Stimulated activated naive CD8-positive, alpha-beta T cell treated with anti-CD3 and anti-CD28 coated beads, Interleukin-15, Interleukin-2, amounts not matched to agents 100 U/mL and 50 U/mL, for 24 hours (primary cell): ENCODE measurements around the gene WDFY2.

ENCODE experiments used
- ATAC-seq: fragments of 150-1000 bp; cut with Tn5 transposase; one replicate; pipeline ENCODE4 v1.10.0; 2021
- DNase-seq: peaks from one replicate; pipeline ENCODE4 v3.0.0; 2021

The WDFY2 gene

DNA sequence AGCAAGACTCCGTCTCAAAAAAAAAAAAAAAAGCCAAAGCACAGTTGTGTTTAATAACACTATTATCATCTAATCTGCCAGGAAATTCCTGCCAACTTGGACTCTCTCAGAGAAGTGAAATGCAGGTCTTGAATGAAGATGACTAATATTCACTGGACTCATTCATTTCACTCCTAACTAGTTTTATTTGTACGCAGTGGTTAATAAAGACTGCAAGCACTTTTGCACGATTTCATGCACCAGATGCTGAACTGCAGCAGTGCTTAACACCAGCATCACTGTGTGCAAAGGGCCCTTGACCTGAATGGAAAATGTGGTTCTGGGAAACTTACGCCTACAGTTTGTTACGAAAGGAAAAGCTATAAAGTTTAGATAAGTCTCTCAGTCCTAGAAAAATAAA is 156.4 kb downstream of the WDFY2 start:
- ATAC-seq (no peak), DNase-seq (no peak)

DNA sequence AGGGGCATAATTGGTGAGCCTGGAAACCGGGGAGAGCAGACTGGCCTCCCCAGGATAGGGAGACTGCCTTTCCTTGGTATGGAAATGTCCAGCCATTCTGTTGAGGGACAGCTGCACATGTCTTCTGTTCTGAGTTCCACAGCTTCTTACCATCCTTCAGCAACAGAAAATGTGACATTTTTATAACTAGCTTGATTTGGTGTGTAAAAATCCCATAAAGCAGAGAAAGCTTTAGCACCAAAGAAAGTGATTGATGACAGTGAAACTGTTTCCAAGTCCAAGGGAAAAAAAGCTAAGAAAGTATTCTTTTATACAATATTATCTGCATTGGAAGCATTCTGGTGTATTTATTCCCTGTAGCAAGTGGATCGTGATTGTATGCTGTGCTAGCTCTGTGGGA is 157.8 kb downstream of the WDFY2 start:
- DNase-seq (no peak), ATAC-seq (no peak)

DNA sequence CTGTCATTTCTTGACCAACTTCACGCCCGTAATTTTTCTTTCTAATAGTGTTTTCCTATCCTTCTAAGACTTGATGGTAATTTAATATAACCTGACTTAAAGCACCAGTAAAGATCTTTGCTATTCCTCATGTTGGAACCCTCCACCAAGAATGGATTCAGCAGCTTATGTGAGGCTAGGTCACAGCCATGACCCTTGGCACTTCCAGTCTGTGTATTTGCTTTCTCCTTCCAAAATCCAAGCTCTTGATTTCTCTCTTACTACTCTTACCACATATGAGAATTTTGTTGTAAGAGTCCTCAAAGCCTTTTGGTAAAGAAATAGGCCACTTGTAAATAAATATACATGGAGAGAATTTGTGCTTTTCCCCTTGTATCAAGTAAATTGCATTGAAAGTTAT is 158.3 kb downstream of the WDFY2 start:
- DNase-seq (no peak), ATAC-seq (no peak)

DNA sequence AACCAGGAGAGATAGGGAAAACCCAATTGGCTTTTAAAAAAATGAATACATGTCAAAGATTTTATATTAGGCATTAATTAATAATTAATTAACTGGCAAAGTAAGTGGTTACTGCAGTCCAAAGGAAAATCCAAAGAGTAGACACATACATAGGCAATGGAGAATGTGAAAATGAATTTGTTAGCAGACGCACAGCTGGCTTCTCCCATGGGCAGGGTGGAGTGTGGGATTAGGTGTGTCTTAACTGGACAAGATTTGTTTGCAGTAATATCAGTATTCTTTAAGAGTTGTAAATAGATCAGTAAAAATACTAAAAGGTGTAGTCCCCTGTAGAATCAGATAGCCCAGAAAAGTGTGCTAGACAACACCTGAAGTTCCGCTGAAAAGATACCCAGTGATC is 161.0 kb downstream of the WDFY2 start:
- ATAC-seq (no peak), DNase-seq (no peak)

DNA sequence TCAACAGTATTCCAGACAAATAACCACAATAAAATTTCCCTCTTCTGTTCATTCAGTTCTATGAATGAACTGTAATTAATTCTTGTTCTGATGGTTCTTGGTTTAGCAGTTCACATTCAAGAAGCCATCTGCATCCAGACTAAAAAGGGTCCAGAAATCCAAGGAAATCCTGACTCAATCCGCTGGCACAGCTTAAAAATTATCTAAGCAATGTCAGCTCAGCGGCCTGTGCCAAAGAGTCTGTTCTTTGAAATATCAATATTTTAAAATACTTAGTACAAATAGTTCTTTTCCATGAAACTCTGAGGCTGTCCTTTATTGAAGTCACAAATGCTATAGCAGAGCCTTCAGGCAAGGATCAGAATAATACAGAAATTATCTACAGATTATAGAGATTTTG is 162.5 kb downstream of the WDFY2 start:
- ATAC-seq (no peak), DNase-seq (no peak)

DNA sequence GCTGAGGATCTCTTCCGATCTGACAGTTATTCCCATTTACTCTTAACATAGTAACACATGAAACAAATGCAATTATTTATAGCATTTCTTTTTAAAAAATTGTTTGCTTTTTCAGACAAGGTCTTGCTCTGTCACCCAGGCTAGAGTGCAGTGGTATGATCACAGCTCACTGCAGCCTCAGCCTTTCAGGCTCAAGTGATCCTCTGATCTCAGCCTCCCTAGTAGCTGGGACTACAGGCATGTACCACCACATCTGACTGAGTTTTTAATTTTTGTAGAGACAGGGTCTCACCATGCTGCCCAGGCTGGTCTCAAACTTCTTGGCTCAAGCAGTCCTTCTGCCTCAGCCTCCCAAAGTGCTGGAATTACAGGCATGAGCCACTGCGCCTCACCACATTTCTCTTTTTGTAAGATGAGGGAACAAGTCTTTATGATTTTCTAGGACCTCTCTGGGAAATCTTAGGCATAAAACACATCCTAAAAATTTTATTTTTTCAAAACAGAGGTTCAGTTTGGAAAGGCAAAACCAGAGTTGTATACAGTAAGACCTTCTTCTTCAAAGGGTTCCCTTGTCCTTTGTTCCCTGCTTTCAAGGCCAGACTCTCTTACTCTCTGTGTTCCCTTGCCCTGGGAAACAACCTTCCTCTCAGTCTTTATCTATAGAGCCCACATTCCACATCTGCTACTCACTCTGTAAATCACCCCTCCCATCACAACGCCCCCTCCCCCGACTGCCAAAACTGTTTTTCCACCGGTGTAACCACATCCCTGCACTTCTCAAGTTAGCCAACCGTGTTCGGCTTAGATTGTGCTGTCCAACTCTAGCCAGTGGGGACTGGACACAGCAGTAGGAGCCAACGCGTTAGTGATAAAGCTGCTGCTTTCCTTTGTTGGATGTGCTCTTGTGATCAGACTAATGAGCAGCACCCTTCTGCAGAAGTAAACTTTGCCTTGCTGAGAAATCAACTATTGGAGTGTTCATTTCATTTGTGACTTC is 163.5 kb downstream of the WDFY2 start:
- DNase-seq (no peak), ATAC-seq (no peak)

DNA sequence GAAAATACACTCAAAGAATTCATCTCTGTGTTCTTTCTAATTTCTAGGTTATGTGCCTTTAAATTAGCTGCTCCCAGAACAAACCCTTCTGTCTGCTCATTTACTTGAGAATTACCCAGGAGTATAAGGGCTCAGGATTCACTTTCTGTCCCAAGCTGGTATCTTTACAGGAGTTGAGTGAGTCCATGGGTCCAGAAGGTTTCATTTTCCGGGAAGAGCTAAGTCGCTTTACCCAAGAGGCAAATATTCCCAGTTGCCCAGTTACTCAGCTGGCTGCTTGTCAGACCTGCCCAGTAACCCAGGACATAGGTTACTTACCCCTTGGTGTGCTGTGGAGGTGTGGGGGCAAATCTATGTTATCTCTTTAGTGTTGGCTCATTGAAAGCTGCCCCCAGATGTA is 172.4 kb downstream of the WDFY2 start:
- no peak for DNase-seq
- ATAC-seq, result no peak

DNA sequence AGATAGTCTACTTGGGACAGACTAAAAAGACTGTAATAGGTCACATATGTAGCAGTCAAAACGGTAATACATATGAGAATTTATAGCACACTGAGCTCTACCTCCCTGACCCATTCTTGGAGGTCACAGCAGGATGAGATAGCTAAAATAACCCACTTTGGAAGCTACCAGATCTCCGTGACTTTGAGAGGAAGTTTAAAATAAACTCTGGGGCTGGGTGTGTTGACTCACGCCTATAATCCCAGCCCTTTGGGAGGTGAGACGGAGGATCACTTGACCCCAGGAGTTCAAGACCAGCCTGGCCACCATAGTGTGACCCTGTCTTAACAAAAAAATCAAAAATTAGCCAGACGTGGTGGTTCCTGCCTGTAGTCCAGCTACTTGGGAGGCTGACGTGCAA is 174.4 kb downstream of the WDFY2 start:
- DNase-seq (no peak), ATAC-seq (no peak)

DNA sequence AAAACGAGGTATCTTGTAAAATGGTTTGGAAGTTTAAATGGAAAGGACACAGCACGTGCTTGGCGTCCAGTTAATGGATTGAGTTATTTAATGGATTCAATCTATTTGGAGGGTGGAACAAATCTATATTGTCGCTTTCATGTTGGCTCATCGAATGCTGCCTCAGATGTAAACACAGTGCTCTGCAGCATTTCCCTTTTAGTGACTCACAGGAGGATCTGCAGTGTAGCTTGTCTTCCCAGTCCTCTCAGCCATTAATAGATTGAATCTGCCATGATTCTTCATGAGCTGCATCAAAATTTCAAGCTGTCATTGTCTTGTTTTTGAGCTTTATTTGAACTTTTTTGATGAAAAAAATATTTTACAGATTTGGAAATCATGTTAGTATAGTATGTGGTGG is 175.0 kb downstream of the WDFY2 start:
- ATAC-seq (no peak), DNase-seq (no peak)

DNA sequence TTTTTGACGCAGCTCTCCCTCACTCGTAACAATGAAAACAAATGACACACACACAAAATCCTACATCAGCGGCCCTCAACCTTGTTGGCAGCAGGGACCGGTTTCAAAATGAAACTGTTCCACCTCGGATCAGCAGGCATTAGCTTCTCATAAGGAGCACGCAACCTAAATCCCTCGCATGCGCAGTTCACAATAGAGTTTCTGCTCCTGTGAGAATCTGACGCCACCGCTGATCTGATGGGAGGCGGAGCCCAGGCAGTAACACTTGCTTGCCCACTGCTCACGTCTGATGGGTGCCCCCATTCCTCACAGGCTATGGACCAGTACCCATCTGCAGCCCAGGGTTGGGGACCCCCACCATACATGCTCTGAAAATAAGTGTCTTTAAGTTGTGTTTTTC is 176.3 kb downstream of the WDFY2 start:
- DNase-seq (no peak), ATAC-seq (no peak)

DNA sequence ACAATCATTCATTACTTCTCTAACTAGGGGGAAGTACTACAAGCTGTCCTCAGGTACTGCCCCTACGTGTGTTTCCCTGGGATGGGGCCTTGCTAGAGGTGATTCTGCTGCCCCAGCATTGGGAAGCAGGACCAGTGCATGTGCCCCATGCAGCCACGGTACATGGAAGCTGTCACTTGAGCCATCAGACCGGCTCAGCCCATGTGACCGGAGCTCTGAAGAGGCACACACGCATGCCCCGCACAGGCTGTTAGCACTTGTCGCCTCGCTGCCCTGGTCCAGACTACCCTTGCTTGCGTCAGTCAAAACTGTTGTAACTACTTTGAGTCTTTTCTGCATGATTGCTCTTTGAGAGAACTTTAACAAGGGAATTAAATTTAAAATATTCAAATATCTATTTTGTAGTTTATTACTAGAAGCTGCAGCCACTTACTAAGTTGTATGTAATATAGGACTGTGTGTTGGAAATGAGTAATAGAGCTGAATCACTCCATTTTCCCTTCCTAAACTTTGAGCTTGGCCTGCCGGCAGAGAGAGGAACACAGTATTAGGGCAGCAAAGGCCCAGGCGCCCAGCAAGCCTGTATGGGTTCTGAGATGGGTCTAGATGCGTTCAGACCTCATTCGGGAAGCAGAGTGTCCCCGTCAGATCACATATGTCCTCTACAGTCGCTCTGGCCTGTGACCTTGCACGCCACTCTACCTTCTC is 177.5 kb downstream of the WDFY2 start:
- DNase-seq, result no peak
- ATAC-seq, result no peak

DNA sequence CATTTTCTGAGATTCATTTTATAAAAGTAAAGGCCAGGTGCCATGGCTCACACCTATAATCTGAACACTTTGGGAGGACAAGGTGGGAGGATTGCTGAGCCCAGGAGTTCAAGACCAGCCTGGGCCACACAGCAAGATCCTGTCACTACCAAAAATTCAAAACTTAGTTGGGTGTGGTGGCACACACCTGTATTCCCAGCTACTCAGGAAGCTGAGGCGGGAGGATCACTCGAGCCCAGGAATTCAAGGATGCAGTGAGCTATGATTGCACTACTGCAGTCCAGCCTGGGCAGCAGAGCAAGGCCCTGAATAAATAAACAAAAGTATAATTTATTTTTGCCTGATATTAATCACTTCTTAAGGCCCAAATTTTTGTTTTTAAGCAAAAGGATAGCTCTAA is 179.2 kb downstream of the WDFY2 start:
- DNase-seq, result no peak
- ATAC-seq, result no peak

DNA sequence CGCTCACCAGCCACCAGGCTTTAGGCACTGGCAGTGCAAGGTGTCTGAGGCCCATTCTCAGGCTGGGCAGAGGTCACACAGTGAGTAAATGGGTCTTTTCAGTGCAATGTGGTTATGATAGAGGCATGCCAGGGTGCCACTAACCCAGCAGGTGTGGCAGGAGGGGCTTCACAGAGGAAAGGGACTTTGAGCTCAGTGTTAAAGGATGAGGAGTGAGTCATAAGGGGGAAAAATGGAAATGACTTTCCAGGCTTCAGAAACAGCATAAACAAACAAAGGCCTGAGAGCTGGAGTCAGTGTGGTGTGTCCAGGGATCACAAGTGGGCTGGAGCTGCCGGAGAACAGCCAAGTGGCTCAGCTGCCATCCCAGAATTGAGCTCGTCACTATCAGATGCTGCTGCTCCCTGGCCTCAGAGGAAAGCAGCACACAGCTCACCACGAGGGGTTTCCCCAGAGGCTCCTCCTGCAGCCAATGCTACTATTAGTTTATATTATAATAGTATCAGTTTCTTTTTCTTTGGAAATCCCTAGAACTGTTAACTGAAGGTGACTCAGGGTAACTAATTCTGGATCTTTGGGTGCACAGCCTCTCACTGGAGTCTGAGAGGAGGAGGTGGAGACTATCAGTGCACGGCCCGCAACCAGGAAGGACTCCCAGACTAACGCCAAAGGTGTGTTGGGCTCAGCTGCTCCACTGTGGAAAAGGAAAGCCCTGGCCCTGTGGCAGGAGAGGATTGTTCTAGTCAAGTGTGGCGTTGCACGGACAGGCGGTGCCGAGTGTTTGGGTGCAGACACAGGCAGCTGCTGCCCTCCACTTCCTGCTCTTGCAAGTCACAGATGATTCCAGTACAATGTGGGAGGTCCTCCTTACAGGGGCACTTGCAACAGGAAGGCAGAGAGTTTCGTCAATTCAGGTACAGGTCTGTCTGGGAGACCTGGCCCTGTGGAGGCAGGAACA is 180.2 kb downstream of the WDFY2 start:
- peak; percentile 92 for ATAC-seq
- DNase-seq, result peak; percentile 69

DNA sequence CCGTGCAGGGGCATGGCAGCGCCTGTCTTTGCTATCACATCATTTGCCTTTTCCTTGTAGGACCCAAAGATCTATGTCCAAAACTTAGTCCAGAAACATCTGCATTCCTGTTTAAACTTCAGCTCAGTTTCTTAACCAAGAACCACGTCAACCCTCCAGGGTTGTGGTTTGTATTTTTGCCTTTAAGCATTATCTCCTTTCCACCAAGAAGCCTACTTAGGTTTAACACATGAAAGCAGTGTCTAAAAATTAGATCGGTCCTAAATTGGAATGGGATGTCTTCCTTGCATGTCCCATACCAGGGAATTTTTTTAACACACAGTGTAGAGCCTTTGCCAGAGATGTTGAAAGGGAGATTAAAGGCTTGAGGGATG is 180.9 kb downstream of the WDFY2 start:
- ATAC-seq (no peak), DNase-seq (no peak)

DNA sequence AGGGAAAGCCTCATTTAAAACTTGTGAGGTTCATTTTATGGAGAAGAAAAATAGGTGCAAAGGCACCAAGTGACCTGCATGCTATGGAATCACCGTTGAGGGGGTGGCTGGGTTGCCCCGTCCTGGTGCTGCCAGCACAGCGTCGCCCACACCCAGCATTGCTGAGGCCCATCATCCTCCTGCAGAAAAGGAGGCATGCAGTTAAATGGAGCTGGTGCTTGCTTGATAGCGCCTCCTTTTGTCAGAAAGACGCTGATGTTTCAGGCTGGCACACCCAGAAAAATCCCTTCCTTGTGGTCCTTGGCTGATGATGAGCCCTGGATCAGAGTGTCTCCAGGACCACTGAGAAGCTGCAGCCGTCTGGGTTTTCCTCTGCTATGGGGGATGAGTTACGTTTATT is 182.8 kb downstream of the WDFY2 start:
- DNase-seq, result no peak

DNA sequence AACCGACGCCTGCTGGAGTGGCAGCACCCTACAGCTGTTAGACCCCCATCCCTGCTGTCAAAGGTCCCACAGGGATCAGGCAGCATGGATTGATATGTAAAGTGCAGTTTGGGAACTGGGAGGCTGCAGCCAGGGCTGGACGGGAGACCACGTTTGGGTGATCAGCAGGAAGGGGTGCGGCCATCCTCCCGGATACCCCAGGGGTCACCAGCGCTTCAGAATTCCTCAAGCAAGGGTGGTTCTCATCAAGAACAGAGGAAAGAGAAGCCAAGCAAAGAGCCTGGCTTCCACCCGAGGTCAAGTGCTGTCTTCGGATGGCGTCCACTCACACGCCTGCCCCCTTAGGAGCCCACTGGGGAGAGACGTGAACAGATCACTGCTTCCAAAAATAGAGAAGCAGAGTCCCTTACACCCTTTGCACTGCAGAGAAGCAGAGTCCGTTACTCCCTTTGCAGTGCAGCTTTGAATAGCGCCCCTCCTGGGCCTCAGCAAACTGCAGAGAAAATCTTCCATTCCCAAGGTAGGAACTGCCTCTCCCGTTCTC is 184.2 kb downstream of the WDFY2 start:
- DNase-seq (no peak), ATAC-seq (no peak)

More for the DNA sequence above, 182.8 kb downstream of the WDFY2 start:
- ATAC-seq, result no peak

DNA sequence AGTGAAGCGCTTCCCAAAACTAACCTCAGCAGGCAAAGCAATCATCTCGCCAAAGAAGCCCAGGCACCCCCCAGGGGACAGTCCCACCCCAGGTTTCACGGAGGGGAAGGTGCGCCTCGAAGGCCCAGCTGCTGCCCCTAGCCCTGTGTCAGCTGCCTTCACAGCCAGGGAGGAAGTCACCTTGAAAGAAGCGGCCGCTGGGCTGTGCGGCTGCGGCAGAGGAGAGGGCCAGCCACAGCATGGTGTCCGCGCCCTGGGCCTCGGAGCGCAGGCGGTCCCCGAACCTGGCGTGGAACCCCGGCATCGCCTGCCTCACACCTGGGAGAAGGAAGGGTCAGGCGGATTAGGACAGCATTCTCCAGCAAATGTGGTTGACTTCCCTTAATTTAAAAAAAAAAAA is 184.7 kb downstream of the WDFY2 start:
- ATAC-seq (no peak), DNase-seq (no peak)

DNA sequence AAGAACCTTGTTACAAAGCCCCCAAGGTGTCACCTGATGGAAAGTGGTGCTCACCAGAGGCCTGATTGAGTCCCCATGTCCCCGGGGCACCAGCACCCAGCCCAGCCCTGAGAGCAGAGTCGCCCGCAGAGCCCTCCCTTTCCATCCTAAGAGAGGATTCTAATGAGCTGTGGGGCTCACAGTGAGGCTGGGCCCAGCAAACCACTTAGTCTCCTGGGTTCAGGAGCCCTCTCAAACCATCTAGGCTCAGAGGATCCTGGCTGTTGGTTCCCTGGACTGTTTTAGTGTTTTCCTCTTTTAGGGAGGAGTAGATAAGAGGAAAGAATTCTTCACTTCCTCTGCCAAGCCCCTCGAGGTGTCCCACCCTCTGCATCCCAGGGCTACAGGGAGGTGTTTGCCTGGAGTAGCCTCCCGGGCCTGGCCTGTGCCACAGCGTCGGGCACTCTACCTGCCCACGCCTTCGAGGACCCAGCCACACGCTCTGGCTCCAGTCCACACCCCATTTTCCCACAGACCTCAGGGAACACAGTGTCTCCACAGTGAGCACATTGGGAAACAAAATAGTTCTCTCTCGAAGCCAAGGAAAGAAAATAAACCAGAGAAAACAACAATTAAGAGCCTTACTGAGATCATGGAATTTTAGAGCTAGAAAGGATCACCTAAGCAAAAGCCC is 185.3 kb downstream of the WDFY2 start:
- no peak for DNase-seq
- no peak for ATAC-seq

DNA sequence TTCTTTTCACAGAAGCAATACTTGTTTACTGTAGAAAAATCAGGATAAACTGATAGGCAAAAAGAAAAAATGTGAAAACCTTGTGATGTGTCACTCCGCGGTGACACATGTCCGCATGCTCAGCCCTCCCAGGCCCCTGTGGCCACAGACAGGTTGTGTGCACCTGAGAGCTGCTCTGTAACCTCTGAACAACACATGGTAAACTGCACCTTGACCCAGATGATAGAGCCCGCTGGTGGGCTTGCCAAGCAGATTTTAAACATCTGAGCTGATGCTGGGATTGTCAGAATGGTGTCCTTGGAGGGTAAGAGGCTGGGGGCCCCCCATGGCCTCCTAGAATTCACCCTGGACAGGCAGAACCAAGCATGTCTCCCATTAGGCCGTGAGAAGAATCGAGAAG is 185.9 kb downstream of the WDFY2 start:
- DNase-seq, result no peak

DNA sequence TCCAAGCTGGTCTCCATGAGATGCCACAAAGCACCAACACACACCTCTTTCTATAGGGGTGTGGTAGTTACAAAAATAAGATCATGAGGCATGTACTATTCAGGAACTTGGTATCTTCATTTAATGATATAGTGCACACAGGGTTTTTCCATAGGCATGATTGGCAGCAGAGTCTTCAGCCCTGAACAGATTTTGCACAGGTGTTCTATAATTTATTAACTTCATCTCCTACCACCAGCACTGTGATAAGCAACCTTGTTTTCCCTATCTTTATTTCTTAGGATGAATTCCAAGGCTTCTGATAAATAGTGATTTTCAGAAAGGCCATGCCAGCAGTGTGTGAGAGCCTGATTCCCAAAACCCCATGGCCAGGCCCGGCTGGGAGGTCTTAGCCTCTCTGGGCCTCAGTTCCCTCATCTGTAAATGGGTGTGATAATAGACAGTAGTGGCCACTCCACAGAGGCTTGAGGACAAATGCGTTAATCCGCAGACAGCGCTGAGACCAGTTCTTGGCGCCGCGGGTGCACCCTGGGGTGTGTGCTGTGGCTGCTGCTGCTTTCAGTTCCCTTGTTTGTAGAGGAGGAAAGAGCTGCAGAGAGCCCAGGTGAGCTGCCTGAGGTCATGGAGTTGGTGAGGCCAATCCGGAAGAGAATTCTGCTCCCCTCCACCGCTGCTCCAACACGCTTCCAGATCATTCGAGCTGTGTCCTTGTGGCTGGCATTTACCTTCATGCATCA is 186.6 kb downstream of the WDFY2 start:
- no peak for ATAC-seq

More for the DNA sequence above, 185.9 kb downstream of the WDFY2 start:
- no peak for ATAC-seq

More for the DNA sequence above, 186.6 kb downstream of the WDFY2 start:
- DNase-seq, result no peak
